ENCODE data around the gene SPEG.

SPEG gene

GRCh38 chr2:219434718-219435525, at the start of gene SPEG:
SPEG (plus strand) TSS chr2:219434843; CDS start chr2:219434978, 135 bp downstream.
- in situ Hi-C loops (cut with MboI; ENCODE audit: low sequenced_read_pairs), result no loop called here

GRCh38 chr2:219384859-219385258, 49.8 kb upstream of the SPEG start:
- in situ Hi-C loops (cut with MboI; ENCODE audit: low sequenced_read_pairs), result no loop called here

- in situ Hi-C loops (cut with MboI; ENCODE audit: low sequenced_read_pairs), result no loop called here
Measured at GRCh38 chr2:219385958-219386520, 48.6 kb upstream of the SPEG start.

- in situ Hi-C loops (cut with MboI; ENCODE audit: low sequenced_read_pairs), result no loop called here
Measured at GRCh38 chr2:219386532-219387280, 47.9 kb upstream of the SPEG start.

GRCh38 chr2:219387306-219388120, 47.1 kb upstream of the SPEG start, which contains the start of gene DNPEP:
DNPEP (minus strand) TSS chr2:219387912; CDS start chr2:219387794, 118 bp downstream.
- in situ Hi-C loops (cut with MboI; ENCODE audit: low sequenced_read_pairs), result no loop called here

- in situ Hi-C loops (cut with MboI; ENCODE audit: low sequenced_read_pairs), result no loop called here
Measured at GRCh38 chr2:219388121-219388906, 46.3 kb upstream of the SPEG start.

GRCh38 chr2:219388907-219389156, 45.8 kb upstream of the SPEG start:
- in situ Hi-C loops (cut with MboI; ENCODE audit: low sequenced_read_pairs), result no loop called here

GRCh38 chr2:219392754-219393153, 41.9 kb upstream of the SPEG start:
- in situ Hi-C loops (cut with MboI; ENCODE audit: low sequenced_read_pairs), result no loop called here

GRCh38 chr2:219395056-219395455, 39.6 kb upstream of the SPEG start:
- in situ Hi-C loops (cut with MboI; ENCODE audit: low sequenced_read_pairs), result loop anchor here (5.0 kb wide), 1 partner anchor 137 kb away; no protein-coding TSS in a partner anchor

GRCh38 chr2:219395609-219396008, 39.0 kb upstream of the SPEG start:
- in situ Hi-C loops (cut with MboI; ENCODE audit: low sequenced_read_pairs), result loop anchor here (5.0 kb wide), 1 partner anchor 137 kb away; no protein-coding TSS in a partner anchor

- in situ Hi-C loops (cut with MboI; ENCODE audit: low sequenced_read_pairs), result loop anchor here (5.0 kb wide), 1 partner anchor 135 kb away; no protein-coding TSS in a partner anchor
Measured at GRCh38 chr2:219396863-219397457, 37.7 kb upstream of the SPEG start.

- in situ Hi-C loops (cut with MboI; ENCODE audit: low sequenced_read_pairs), result loop anchor here (5.0 kb wide), 1 partner anchor 133 kb away; no protein-coding TSS in a partner anchor
Measured at GRCh38 chr2:219398721-219399363, 35.8 kb upstream of the SPEG start.

- in situ Hi-C loops (cut with MboI; ENCODE audit: low sequenced_read_pairs), result loop anchor here (5.0 kb wide), 1 partner anchor 132 kb away; no protein-coding TSS in a partner anchor
Measured at GRCh38 chr2:219399716-219400478, 34.7 kb upstream of the SPEG start.

- in situ Hi-C loops (cut with MboI; ENCODE audit: low sequenced_read_pairs), result no loop called here
Measured at GRCh38 chr2:219400562-219400961, 34.1 kb upstream of the SPEG start.

- in situ Hi-C loops (cut with MboI; ENCODE audit: low sequenced_read_pairs), result no loop called here
Measured at GRCh38 chr2:219401606-219402005, 33.0 kb upstream of the SPEG start.

- in situ Hi-C loops (cut with MboI; ENCODE audit: low sequenced_read_pairs), result no loop called here
Measured at GRCh38 chr2:219402665-219403515, 31.8 kb upstream of the SPEG start.

GRCh38 chr2:219403861-219404260, 30.8 kb upstream of the SPEG start:
- in situ Hi-C loops (cut with MboI; ENCODE audit: low sequenced_read_pairs), result no loop called here

All from HL-60/S4 (cell line).